HepG2 (cell line): ENCODE data around the gene ZSCAN26. TPM values are rescaled to one million over a fixed set of nuclear protein-coding genes. Genes with fewer than 3 reads are reported as not detected.
A peak's percentile ranks its signal among the peaks of the same experiment; 100 is the strongest.

Source experiments
- AGO2 ChIP-seq: fragments of 200-400 bp; formaldehyde crosslinking; optimal IDR thresholded peaks from 2 replicates; pipeline ENCODE3; 2017; ENCODE audit warnings: mild to moderate bottlenecking, low read depth, low read length, moderate library complexity
- ATF3 ChIP-seq: sonication (generic); formaldehyde crosslinking; IDR thresholded peaks from 2 replicates; pipeline ENCODE4 v1.4.0; 2020; ENCODE audit warnings: missing genetic modification reagents
- ATF7 ChIP-seq, 2 experiments: fragments of 450-650 bp in 1 of 2; sonication (generic) in 1 of 2; formaldehyde crosslinking in 1 of 2; IDR thresholded peaks; 2 replicates each; pipeline versions ENCODE4 v1.4.0 to v1.6.1; 2016 to 2020; ENCODE audit warnings: antibody characterized with exemption in 1 of 2, mild to moderate bottlenecking in 1 of 2, missing genetic modification reagents in 1 of 2
- BORCS8-MEF2B ChIP-seq: sonication (generic); formaldehyde crosslinking; IDR thresholded peaks from 2 replicates; pipeline ENCODE4 v1.8.0; 2022; ENCODE audit warnings: mild to moderate bottlenecking, missing genetic modification reagents
- KDM4B ChIP-seq: sonication (generic); formaldehyde crosslinking; IDR thresholded peaks from 2 replicates; pipeline ENCODE4 v1.4.0; 2020; ENCODE audit warnings: missing genetic modification reagents
- MLX ChIP-seq: IDR thresholded peaks from 2 replicates; pipeline ENCODE4 v1.6.1; 2016
- MXD1 ChIP-seq: sonication (generic); formaldehyde crosslinking; IDR thresholded peaks from 2 replicates; pipeline ENCODE4 v1.4.0; 2020; ENCODE audit warnings: mild to moderate bottlenecking, missing genetic modification reagents
- SKIL ChIP-seq: sonication (generic); formaldehyde crosslinking; IDR thresholded peaks from 2 replicates; pipeline ENCODE4 v1.8.0; 2022; ENCODE audit warnings: missing genetic modification reagents, mild to moderate bottlenecking, moderate library complexity, borderline replicate concordance
- ZBTB40 ChIP-seq, 2 experiments: fragments of 450-650 bp in 1 of 2; sonication (generic) in 1 of 2; formaldehyde crosslinking in 1 of 2; IDR thresholded peaks; 2 replicates each; pipeline versions ENCODE4 v1.6.1 to v1.8.0; 2016 to 2022; ENCODE audit warnings: antibody characterized with exemption in 1 of 2, mild to moderate bottlenecking in 1 of 2, missing genetic modification reagents in 1 of 2
- ZFP41 ChIP-seq: sonication (generic); formaldehyde crosslinking; IDR thresholded peaks from 2 replicates; pipeline ENCODE4 v1.4.0; 2020; ENCODE audit warnings: mild to moderate bottlenecking, missing genetic modification reagents, borderline replicate concordance
- ZMAT3 ChIP-seq: sonication (generic); formaldehyde crosslinking; conservative IDR thresholded peaks from 2 replicates; pipeline ENCODE4 v1.7.0; 2021; ENCODE audit warnings: missing genetic modification reagents
- ZNF232 ChIP-seq: sonication (generic); formaldehyde crosslinking; IDR thresholded peaks from 2 replicates; pipeline ENCODE4 v1.4.0; 2020; ENCODE audit warnings: missing genetic modification reagents, borderline replicate concordance
- ZNF550 ChIP-seq: sonication (generic); formaldehyde crosslinking; IDR thresholded peaks from 2 replicates; pipeline ENCODE4 v1.4.0; 2020; ENCODE audit warnings: mild to moderate bottlenecking, missing genetic modification reagents, borderline replicate concordance
- ZNF605 ChIP-seq: sonication (generic); formaldehyde crosslinking; IDR thresholded peaks from 2 replicates; pipeline ENCODE4 v1.8.0; 2022; ENCODE audit warnings: mild to moderate bottlenecking, missing genetic modification reagents
- polyA plus RNA-seq, 8 experiments: library from polyadenylated mRNA; depleted of rRNA in 3 of 8; stranded (reverse) in 7 of 8; unstranded in 1 of 8; fragments of >200 nt; fragmentation: Illumina TruSeq in 4 of 8; extraction: Trizol in 4 of 8; gene quantifications; 2 replicates each; pipeline versions ENCODE4 v1.2.1 to v1.2.3, GENCODE V29; 2011 to 2016; ENCODE audit warnings: low read depth in 4 of 8, missing spikeins in 1 of 8, mixed read lengths in 1 of 8; ENCODE audit not compliant: insufficient read depth in 1 of 8
- total RNA-seq, 5 experiments: library from RNA; depleted of rRNA; stranded (reverse); fragments of >200 nt; fragmentation: Illumina TruSeq; extraction: Trizol; gene quantifications; 2 replicates each; pipeline ENCODE4 v1.2.3, GENCODE V29; 2016; ENCODE audit warnings: low read depth in 1 of 5

ZSCAN26 gene
- total and polyA plus RNA-seq, 2 of the 13 experiments (the other 11 are each of a cell fraction or from before 2014, with no cell fraction given): 12.0 to 15.6 TPM

- TF ChIP-seq ZBTB40 (IDR thresholded peaks at IDR 0.05) (peak; percentile 90), ZBTB40 (CRISPR knock-in tag; IDR thresholded peaks at IDR 0.05) (no peak; the same call in 1 of the 2 replicates), ATF7 (IDR thresholded peaks at IDR 0.05) (no peak), ATF7 (CRISPR knock-in tag; IDR thresholded peaks at IDR 0.05) (no peak), ZNF550 (CRISPR knock-in tag) (0 out of 2 replicates have a peak, but pooled peaks have one; percentile 65), AGO2 (no peak), BORCS8-MEF2B (peak; percentile 71), KDM4B (CRISPR knock-in tag) (peak; percentile 87), ZFP41 (CRISPR knock-in tag) (no peak; the same call in 1 of the 2 replicates), ZMAT3 (CRISPR knock-in tag) (peak; percentile 40), SKIL (CRISPR knock-in tag) (no peak), ATF3 (CRISPR knock-in tag) (no peak), ZNF605 (CRISPR knock-in tag) (peak; percentile 66), ZNF232 (CRISPR knock-in tag) (no peak), MXD1 (no peak), MLX (CRISPR knock-in tag) (no peak)
These were observed 14.7 kb upstream of the ZSCAN26 start, which contains the start of gene ZKSCAN4 (continued) for GRCh38 chr6:28252009-28252975.
